ENCODE measurements around the gene MAP3K12. TPM values are rescaled to one million over a fixed set of nuclear protein-coding genes. Genes with fewer than 3 reads are reported as not detected.

MAP3K12 gene
- total and polyA plus RNA-seq, 2 donors from 2014 or later, result 15.2 to 21.8 TPM

DNA sequence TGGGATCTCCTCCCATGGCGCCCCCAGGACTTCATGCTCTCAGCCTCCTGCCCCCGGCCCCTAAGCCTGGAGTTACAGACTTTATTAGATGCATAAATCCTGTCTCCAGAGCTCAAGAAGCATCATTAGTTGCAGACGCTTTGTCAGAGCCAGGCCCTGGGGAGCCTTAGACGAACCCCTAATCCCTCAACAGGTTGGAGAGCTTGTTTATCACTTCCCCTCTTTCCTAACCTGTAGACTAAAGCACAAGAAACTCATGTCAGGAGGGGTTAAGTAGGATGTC is 8.3 kb upstream of the MAP3K12 start:
- intact Hi-C loops (cut with DNase I), result no loop called here
- H3K4me3 ChIP-seq (ENCODE audit: low read length in 3 of 3), result no peak overlapping the region
- DNase-seq (no peak), FAIRE-seq (no peak)
- H3K27ac ChIP-seq (ENCODE audit: low read depth in 2 of 2, low read length in 2 of 2), result no peak overlapping the region
- peaks cover 0 to 12% (median 0%) of the 10 kb centered on the region in 3 donors for H3K4me1 ChIP-seq (ENCODE audit: control insufficient read depth in 2 of 3, insufficient read depth in 2 of 3, low read depth in 1 of 3, low read length in 3 of 3)
- peaks cover 0 to 20% (median 20%) of the 10 kb centered on the region in 3 donors for H3K36me3 ChIP-seq (ENCODE audit: control insufficient read depth in 2 of 3, insufficient read depth in 3 of 3, low read length in 3 of 3)
- TF ChIP-seq, protein P1, sequence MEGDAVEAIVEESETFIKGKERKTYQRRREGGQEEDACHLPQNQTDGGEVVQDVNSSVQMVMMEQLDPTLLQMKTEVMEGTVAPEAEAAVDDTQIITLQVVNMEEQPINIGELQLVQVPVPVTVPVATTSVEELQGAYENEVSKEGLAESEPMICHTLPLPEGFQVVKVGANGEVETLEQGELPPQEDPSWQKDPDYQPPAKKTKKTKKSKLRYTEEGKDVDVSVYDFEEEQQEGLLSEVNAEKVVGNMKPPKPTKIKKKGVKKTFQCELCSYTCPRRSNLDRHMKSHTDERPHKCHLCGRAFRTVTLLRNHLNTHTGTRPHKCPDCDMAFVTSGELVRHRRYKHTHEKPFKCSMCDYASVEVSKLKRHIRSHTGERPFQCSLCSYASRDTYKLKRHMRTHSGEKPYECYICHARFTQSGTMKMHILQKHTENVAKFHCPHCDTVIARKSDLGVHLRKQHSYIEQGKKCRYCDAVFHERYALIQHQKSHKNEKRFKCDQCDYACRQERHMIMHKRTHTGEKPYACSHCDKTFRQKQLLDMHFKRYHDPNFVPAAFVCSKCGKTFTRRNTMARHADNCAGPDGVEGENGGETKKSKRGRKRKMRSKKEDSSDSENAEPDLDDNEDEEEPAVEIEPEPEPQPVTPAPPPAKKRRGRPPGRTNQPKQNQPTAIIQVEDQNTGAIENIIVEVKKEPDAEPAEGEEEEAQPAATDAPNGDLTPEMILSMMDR (IDR thresholded peaks at IDR 0.05; ENCODE audit: borderline replicate concordance, extremely low read depth, insufficient read depth), result no peak
- no peaks in the 10 kb centered on the region for H3K27me3 ChIP-seq (ENCODE audit: control insufficient read depth, insufficient read depth, low read length)
- no peaks in the 10 kb centered on the region for H3K9me3 ChIP-seq (ENCODE audit: control insufficient read depth in 2 of 3, insufficient read depth in 1 of 3, low read length in 3 of 3)
- H3K9ac ChIP-seq (ENCODE audit: low read length in 3 of 3), result no peak overlapping the region

DNA sequence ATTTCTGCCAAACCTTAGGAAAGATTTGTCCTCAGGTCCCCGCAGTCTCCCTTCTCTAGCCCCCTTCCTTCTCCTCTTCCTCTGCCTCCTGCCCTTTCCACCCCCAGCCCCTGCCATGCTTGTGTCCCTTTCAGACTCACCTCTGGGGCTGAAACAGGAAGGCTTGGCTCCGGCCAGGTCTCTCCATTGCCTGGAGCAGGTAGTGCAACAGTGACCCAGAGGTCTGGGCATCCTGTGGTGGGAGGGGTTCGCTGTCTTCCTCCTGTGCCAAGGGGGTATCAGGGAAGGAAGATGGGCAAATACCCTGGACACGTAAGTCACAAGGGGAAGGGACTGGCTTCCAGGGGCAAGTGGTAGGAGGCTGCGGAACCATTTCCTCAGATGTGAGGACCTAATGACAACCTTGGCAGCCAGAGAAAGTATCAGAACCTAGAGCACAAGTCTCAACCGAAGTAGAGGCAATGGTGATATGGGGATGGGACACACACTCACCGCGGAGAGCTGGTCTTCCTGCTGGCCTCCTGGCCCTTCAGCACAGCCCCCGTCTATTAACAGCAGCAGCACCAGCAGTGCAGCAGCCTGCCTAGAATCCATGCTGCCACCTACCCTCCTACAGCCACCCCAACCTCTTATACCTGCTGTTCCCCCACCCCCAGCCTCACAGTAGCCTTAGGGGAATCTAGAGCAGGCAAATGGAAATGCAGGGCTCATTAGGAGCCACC is 7.8 kb upstream of the MAP3K12 start, which contains the start of gene NPFF:
NPFF (minus strand) TSS at position 604 of the 722 bp plus-strand sequence; CDS start at position 594, 10 bp downstream.
- H3K27ac ChIP-seq (ENCODE audit: low read depth in 2 of 2, low read length in 2 of 2), result no peak within 1 kb of the TSS
- H3K9ac ChIP-seq (ENCODE audit: low read length in 3 of 3), result no peak within 1 kb of the TSS
- no peak within 1 kb of the TSS for H3K4me3 ChIP-seq (ENCODE audit: low read length in 3 of 3)
- H3K9me3 ChIP-seq (ENCODE audit: control insufficient read depth in 2 of 3, insufficient read depth in 1 of 3, low read length in 3 of 3), result no peaks in the 10 kb centered on the region
- FAIRE-seq (no peak), DNase-seq (no peak)
- intact Hi-C loops (cut with DNase I), result no loop called here
- H3K36me3 ChIP-seq (ENCODE audit: control insufficient read depth in 2 of 3, insufficient read depth in 3 of 3, low read length in 3 of 3), result peaks cover 0 to 15% (median 15%) of the 10 kb centered on the region in 3 donors
- TF ChIP-seq, protein P1 (IDR thresholded peaks at IDR 0.05; ENCODE audit: borderline replicate concordance, extremely low read depth, insufficient read depth), result no peak
- no peaks in the 10 kb centered on the region for H3K27me3 ChIP-seq (ENCODE audit: control insufficient read depth, insufficient read depth, low read length)
- H3K4me1 ChIP-seq (ENCODE audit: control insufficient read depth in 2 of 3, insufficient read depth in 2 of 3, low read depth in 1 of 3, low read length in 3 of 3), result peaks cover 0 to 15% (median 5%) of the 10 kb centered on the region in 3 donors

- intact Hi-C loops (cut with DNase I), result no loop called here
- Histone ChIP-seq H3K27ac (ENCODE audit: low read depth in 2 of 2, low read length in 2 of 2) (no peak overlapping the region), H3K4me3 (ENCODE audit: low read length in 3 of 3) (no peak overlapping the region), H3K36me3 (ENCODE audit: control insufficient read depth in 2 of 3, insufficient read depth in 3 of 3, low read length in 3 of 3) (peaks cover 0 to 13% (median 11%) of the 10 kb centered on the region in 3 donors), H3K4me1 (ENCODE audit: control insufficient read depth in 2 of 3, insufficient read depth in 2 of 3, low read depth in 1 of 3, low read length in 3 of 3) (peaks cover 2 to 21% (median 11%) of the 10 kb centered on the region in 3 donors), H3K9me3 (ENCODE audit: control insufficient read depth in 2 of 3, insufficient read depth in 1 of 3, low read length in 3 of 3) (no peaks in the 10 kb centered on the region), H3K27me3 (ENCODE audit: control insufficient read depth, insufficient read depth, low read length) (no peaks in the 10 kb centered on the region), H3K9ac (ENCODE audit: low read length in 3 of 3) (no peak overlapping the region)
- TF ChIP-seq, protein P1 (IDR thresholded peaks at IDR 0.05; ENCODE audit: borderline replicate concordance, extremely low read depth, insufficient read depth), result no peak
- FAIRE-seq (no peak), DNase-seq (no peak)
These were observed 7.2 kb upstream of the MAP3K12 start for GRCh38 chr12:53506450-53506785.

Data from kidney (tissue), 14 donors.